ENCODE results near the gene CDH13.

Gene CDH13

GRCh38 chr16:82738699-82739098, 111.9 kb downstream of the CDH13 start:
- Histone ChIP-seq H3K9me3 (ENCODE audit: severe bottlenecking) (no peaks in the 10 kb centered on the region), H3K27me3 (ENCODE audit: insufficient read depth, poor library complexity, severe bottlenecking) (no peaks in the 10 kb centered on the region), H3K4me1 (ENCODE audit: insufficient read depth, poor library complexity, severe bottlenecking) (no peaks in the 10 kb centered on the region), H3K27ac (ENCODE audit: poor library complexity, severe bottlenecking) (no peak overlapping the region), H3K36me3 (ENCODE audit: low read depth) (no peaks in the 10 kb centered on the region), H3K4me3 (ENCODE audit: severe bottlenecking) (no peak overlapping the region)
- ATAC-seq (ENCODE audit: low read depth) (no peak), DNase-seq (ENCODE audit: low spot score) (no peak)
- no peak for TF ChIP-seq CTCF (IDR thresholded peaks at IDR 0.05; ENCODE audit: poor library complexity, severe bottlenecking)

- no peaks in the 10 kb centered on the region for H3K9me3 ChIP-seq (ENCODE audit: severe bottlenecking)
- H3K27ac ChIP-seq (ENCODE audit: poor library complexity, severe bottlenecking), result no peak overlapping the region
- H3K4me3 ChIP-seq (ENCODE audit: severe bottlenecking), result no peak overlapping the region
- H3K27me3 ChIP-seq (ENCODE audit: insufficient read depth, poor library complexity, severe bottlenecking), result no peaks in the 10 kb centered on the region
- TF ChIP-seq CTCF (IDR thresholded peaks at IDR 0.05; ENCODE audit: poor library complexity, severe bottlenecking), result no peak
- no peaks in the 10 kb centered on the region for H3K36me3 ChIP-seq (ENCODE audit: low read depth)
- DNase-seq (ENCODE audit: low spot score) (no peak), ATAC-seq (ENCODE audit: low read depth) (no peak)
- no peaks in the 10 kb centered on the region for H3K4me1 ChIP-seq (ENCODE audit: insufficient read depth, poor library complexity, severe bottlenecking)
Observed at GRCh38 chr16:82741073-82741615, 114.4 kb downstream of the CDH13 start.

GRCh38 chr16:82744958-82745357, 118.2 kb downstream of the CDH13 start:
- TF ChIP-seq CTCF (IDR thresholded peaks at IDR 0.05; ENCODE audit: poor library complexity, severe bottlenecking), result no peak
- Histone ChIP-seq H3K36me3 (ENCODE audit: low read depth) (no peaks in the 10 kb centered on the region), H3K4me1 (ENCODE audit: insufficient read depth, poor library complexity, severe bottlenecking) (no peaks in the 10 kb centered on the region), H3K9me3 (ENCODE audit: severe bottlenecking) (no peaks in the 10 kb centered on the region), H3K4me3 (ENCODE audit: severe bottlenecking) (no peak overlapping the region), H3K27ac (ENCODE audit: poor library complexity, severe bottlenecking) (no peak overlapping the region), H3K27me3 (ENCODE audit: insufficient read depth, poor library complexity, severe bottlenecking) (no peaks in the 10 kb centered on the region)
- no peak for ATAC-seq (ENCODE audit: low read depth)
- no peak for DNase-seq (ENCODE audit: low spot score)

GRCh38 chr16:82748026-82748425, 121.3 kb downstream of the CDH13 start:
- Histone ChIP-seq H3K27ac (ENCODE audit: poor library complexity, severe bottlenecking) (no peak overlapping the region), H3K36me3 (ENCODE audit: low read depth) (no peaks in the 10 kb centered on the region), H3K4me1 (ENCODE audit: insufficient read depth, poor library complexity, severe bottlenecking) (no peaks in the 10 kb centered on the region), H3K9me3 (ENCODE audit: severe bottlenecking) (no peaks in the 10 kb centered on the region), H3K27me3 (ENCODE audit: insufficient read depth, poor library complexity, severe bottlenecking) (no peaks in the 10 kb centered on the region), H3K4me3 (ENCODE audit: severe bottlenecking) (no peak overlapping the region)
- peak; percentile 7 for TF ChIP-seq CTCF (IDR thresholded peaks at IDR 0.05; ENCODE audit: poor library complexity, severe bottlenecking)
- DNase-seq (ENCODE audit: low spot score), result no peak
- no peak for ATAC-seq (ENCODE audit: low read depth)

GRCh38 chr16:82750068-82750467, 123.3 kb downstream of the CDH13 start:
- Histone ChIP-seq H3K9me3 (ENCODE audit: severe bottlenecking) (no peaks in the 10 kb centered on the region), H3K4me3 (ENCODE audit: severe bottlenecking) (no peak overlapping the region), H3K27me3 (ENCODE audit: insufficient read depth, poor library complexity, severe bottlenecking) (no peaks in the 10 kb centered on the region), H3K27ac (ENCODE audit: poor library complexity, severe bottlenecking) (no peak overlapping the region), H3K4me1 (ENCODE audit: insufficient read depth, poor library complexity, severe bottlenecking) (no peaks in the 10 kb centered on the region), H3K36me3 (ENCODE audit: low read depth) (no peaks in the 10 kb centered on the region)
- ATAC-seq (ENCODE audit: low read depth) (no peak), DNase-seq (ENCODE audit: low spot score) (no peak)
- no peak for TF ChIP-seq CTCF (IDR thresholded peaks at IDR 0.05; ENCODE audit: poor library complexity, severe bottlenecking)

Measured in RWPE2 (cell line).